Calu3 (cell line): ENCODE measurements around the gene C20orf144. TPM values are rescaled to one million over a fixed set of nuclear protein-coding genes. Genes with fewer than 3 reads are reported as not detected.

Experiments
- BruUV-seq: library from RNA; stranded (reverse); fragments of 400-500 nt; replicated peaks from 2 replicates; lab custom pipeline; 2021; lab: Mats Ljungman, UMichigan
- CTCF ChIA-PET: fragments of 300-600 bp; sonication (Branson Sonifier 250); formaldehyde crosslinking; loops from one replicate; lab custom pipeline; 2022; ENCODE audit warnings: antibody characterized with exemption; lab: Charles Lee
- DNase-seq: peaks from one replicate; pipeline ENCODE4 v3.0.0; 2022
- H3K27ac Mint-ChIP-seq: one replicate; pipeline ENCODE4 v1.8.0; 2022; ENCODE audit warnings: mixed read lengths; ENCODE audit not compliant: unreplicated experiment
- H3K27me3 Mint-ChIP-seq: one replicate; pipeline ENCODE4 v1.8.0; 2022; ENCODE audit warnings: mixed read lengths; ENCODE audit not compliant: unreplicated experiment
- H3K36me3 Mint-ChIP-seq: one replicate; pipeline ENCODE4 v1.8.0; 2022; ENCODE audit warnings: mild to moderate bottlenecking, moderate library complexity, mixed read lengths; ENCODE audit not compliant: insufficient read depth, unreplicated experiment
- H3K4me1 Mint-ChIP-seq: one replicate; pipeline ENCODE4 v1.8.0; 2022; ENCODE audit warnings: mild to moderate bottlenecking, low read depth, mixed read lengths; ENCODE audit not compliant: unreplicated experiment
- H3K4me3 Mint-ChIP-seq: one replicate; pipeline ENCODE4 v1.8.0; 2022; ENCODE audit warnings: mild to moderate bottlenecking, low read depth, moderate library complexity, mixed read lengths; ENCODE audit not compliant: unreplicated experiment
- H3K9me3 Mint-ChIP-seq: one replicate; pipeline ENCODE4 v1.8.0; 2022; ENCODE audit warnings: low read depth, mixed read lengths; ENCODE audit not compliant: unreplicated experiment
- intact Hi-C: fragments of 100-400 bp; cut with micrococcal nuclease; formaldehyde crosslinking; loops from one replicate; pipeline ENCODE4 v1.10.0; 2022; ENCODE audit not compliant: unreplicated experiment
- total RNA-seq: library from RNA; stranded (reverse); gene quantifications from 2 replicates; pipeline ENCODE4 v1.2.3, GENCODE V29; 2022
- TF ChIP-seq, protein P1 (sequence below): fragments of 200-600 bp; IDR thresholded peaks from one replicate; pipeline ENCODE4 v1.8.0; 2022; ENCODE audit warnings: antibody characterized with exemption; ENCODE audit not compliant: unreplicated experiment

Gene C20orf144
- total RNA-seq, 1 experiment from 2014 or later = 0.45 TPM

- BruUV-seq = no TSS peak
- Mint-ChIP-seq H3K4me3 (no peak overlapping the region), H3K36me3 (peaks cover 10% of the 10 kb centered on the region), H3K4me1 (peaks cover 23% of the 10 kb centered on the region), H3K27ac (no peak overlapping the region), H3K9me3 (no peaks in the 10 kb centered on the region), H3K27me3 (no peaks in the 10 kb centered on the region)
- CTCF ChIA-PET = no interaction called here
- no peak for DNase-seq
- intact Hi-C loops = no loop called here
- TF ChIP-seq, protein P1, sequence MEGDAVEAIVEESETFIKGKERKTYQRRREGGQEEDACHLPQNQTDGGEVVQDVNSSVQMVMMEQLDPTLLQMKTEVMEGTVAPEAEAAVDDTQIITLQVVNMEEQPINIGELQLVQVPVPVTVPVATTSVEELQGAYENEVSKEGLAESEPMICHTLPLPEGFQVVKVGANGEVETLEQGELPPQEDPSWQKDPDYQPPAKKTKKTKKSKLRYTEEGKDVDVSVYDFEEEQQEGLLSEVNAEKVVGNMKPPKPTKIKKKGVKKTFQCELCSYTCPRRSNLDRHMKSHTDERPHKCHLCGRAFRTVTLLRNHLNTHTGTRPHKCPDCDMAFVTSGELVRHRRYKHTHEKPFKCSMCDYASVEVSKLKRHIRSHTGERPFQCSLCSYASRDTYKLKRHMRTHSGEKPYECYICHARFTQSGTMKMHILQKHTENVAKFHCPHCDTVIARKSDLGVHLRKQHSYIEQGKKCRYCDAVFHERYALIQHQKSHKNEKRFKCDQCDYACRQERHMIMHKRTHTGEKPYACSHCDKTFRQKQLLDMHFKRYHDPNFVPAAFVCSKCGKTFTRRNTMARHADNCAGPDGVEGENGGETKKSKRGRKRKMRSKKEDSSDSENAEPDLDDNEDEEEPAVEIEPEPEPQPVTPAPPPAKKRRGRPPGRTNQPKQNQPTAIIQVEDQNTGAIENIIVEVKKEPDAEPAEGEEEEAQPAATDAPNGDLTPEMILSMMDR = no peak
Observed at GRCh38 chr20:33709905-33710541, 47.9 kb downstream of the C20orf144 start.

DNA sequence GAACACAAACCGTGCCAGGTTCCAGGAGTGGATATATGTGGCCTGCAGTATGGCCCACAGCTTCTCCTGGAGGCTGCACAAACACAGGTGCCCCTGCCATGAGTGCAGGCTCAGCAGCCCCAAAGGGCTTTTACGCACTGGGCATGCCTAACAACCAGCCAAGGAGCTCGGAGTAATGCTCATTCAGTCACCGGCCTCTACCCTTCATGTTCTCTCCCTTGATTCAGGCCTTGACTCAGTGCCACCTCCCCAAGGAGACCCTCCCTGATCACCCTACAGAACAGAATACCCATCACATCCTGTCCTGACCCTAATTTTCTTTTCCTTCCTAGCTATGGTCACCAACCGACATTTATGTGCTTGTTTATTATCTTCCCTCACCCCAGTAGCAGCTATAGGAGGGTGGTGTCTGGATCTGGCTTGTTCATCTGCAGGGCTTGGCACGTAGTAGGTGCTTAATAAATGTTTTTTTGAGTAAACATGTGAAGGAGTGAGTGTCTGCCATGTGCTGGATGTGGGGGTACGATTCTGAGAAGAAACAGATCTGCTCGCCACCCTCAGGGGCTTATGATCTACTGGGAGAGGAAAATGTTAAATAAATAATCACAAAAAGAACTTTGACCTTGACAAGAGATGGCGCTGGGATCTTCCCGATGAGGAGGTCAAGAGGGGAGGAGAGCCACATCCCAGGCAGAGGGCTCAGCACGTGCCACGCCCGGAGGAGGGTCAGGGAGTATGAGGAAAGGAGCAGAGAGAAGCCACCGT lies 48.7 kb downstream of the C20orf144 start:
- peaks cover 23% of the 10 kb centered on the region for H3K4me1 Mint-ChIP-seq
- no peak for DNase-seq
- CTCF ChIA-PET = no interaction called here
- BruUV-seq = no TSS peak
- H3K27ac Mint-ChIP-seq = peak overlapping the region; percentile 9
- H3K9me3 Mint-ChIP-seq = no peaks in the 10 kb centered on the region
- peaks cover 10% of the 10 kb centered on the region for H3K36me3 Mint-ChIP-seq
- intact Hi-C loops = no loop called here
- TF ChIP-seq, protein P1 = no peak
- H3K27me3 Mint-ChIP-seq = no peaks in the 10 kb centered on the region
- no peak overlapping the region for H3K4me3 Mint-ChIP-seq

DNA sequence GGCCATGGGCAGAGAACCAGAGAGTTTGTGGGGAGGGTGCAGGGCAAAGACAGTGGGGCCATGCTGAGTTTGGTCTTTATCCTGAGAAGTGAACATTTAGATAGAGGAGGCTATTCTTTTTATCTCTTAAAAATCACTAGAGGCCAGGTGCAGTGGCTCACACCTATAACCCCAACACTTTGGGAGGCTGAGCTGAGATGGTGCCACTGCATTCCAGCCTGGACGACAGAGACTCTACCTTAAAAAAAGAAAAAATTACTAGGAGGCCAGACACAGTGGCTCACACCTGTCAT lies 49.3 kb downstream of the C20orf144 start:
- peaks cover 10% of the 10 kb centered on the region for H3K36me3 Mint-ChIP-seq
- no peak overlapping the region for H3K4me3 Mint-ChIP-seq
- intact Hi-C loops = no loop called here
- no TSS peak for BruUV-seq
- no peaks in the 10 kb centered on the region for H3K27me3 Mint-ChIP-seq
- no peak overlapping the region for H3K27ac Mint-ChIP-seq
- CTCF ChIA-PET = no interaction called here
- no peak for DNase-seq
- peaks cover 23% of the 10 kb centered on the region for H3K4me1 Mint-ChIP-seq
- TF ChIP-seq, protein P1 = no peak
- no peaks in the 10 kb centered on the region for H3K9me3 Mint-ChIP-seq

Other genes starting within 250 kb of the C20orf144 start
- gene SNTA1, start 218.6 kb upstream of the C20orf144 start, total RNA-seq = 5.1 and 7.6 TPM in 2 replicates
- gene CBFA2T2, start 172.2 kb upstream of the C20orf144 start, total RNA-seq = 17.8 and 20.5 TPM in 2 replicates
- 5.4 and 7.3 TPM in 2 replicates for gene ACTL10, start 4.6 kb downstream of the C20orf144 start, total RNA-seq
- gene NECAB3, start 12.1 kb downstream of the C20orf144 start, total RNA-seq = 65.5 and 80.8 TPM in 2 replicates
- gene E2F1, start 24.1 kb downstream of the C20orf144 start, total RNA-seq = 56.9 and 62.3 TPM in 2 replicates
- 18.7 and 20.3 TPM in 2 replicates for gene PXMP4, start 58.0 kb downstream of the C20orf144 start, total RNA-seq
- gene ZNF341, start 69.7 kb downstream of the C20orf144 start, total RNA-seq = 10.2 and 12.9 TPM in 2 replicates
- 234 and 245 TPM in 2 replicates for gene CHMP4B, start 149.0 kb downstream of the C20orf144 start, total RNA-seq